ENCODE results near the gene PKNOX2. TPM values are rescaled to one million over a fixed set of nuclear protein-coding genes. Genes with fewer than 3 reads are reported as not detected.

PKNOX2 gene
- total and polyA plus RNA-seq, 10 donors, result 0.80 to 8.9 (median 3.5) TPM

- intact Hi-C loops (cut with DNase I; ENCODE audit: low total_unique reads), result no loop called here
- no peak overlapping the region for H3K27ac ChIP-seq
- 79 to 88% (median 86%) methylated on average over 6 of the region's 6 CpGs for WGBS, 5 donors
Measured at GRCh38 chr11:125369808-125370207, 205.3 kb downstream of the PKNOX2 start.

GRCh38 chr11:125370561-125371389 is 206.2 kb downstream of the PKNOX2 start:
- Histone ChIP-seq H3K27me3 (replicated peaks in 1 of 7) (peaks cover 0 to 43% (median 0%) of the 10 kb centered on the region in 7 donors), H3K27ac (no peak overlapping the region), H3K36me3 (no peaks in the 10 kb centered on the region), H3K4me1 (no peaks in the 10 kb centered on the region), H3K9me3 (no peaks in the 10 kb centered on the region), H3K4me3 (no peak overlapping the region)
- DNase-seq, result peak; percentile 56
- intact Hi-C loops (cut with DNase I; ENCODE audit: low total_unique reads), result no loop called here
- 46 to 58% (median 53%) methylated on average over 16 to 18 of the region's 18 CpGs for WGBS, 5 donors
- TF ChIP-seq CTCF (IDR thresholded peaks at IDR 0.05 in 8 of 11, conservative IDR thresholded peaks at IDR 0.05 in 3 of 11) (no peak), POLR2AphosphoS5 (IDR thresholded peaks at IDR 0.05) (no peak), POLR2A (IDR thresholded peaks at IDR 0.05) (no peak)

More at GRCh38 chr11:125369808-125370207, 205.3 kb downstream of the PKNOX2 start:
- Histone ChIP-seq H3K4me3 (no peak overlapping the region), H3K4me1 (no peaks in the 10 kb centered on the region), H3K27me3 (replicated peaks in 1 of 7) (peaks cover 0 to 42% (median 0%) of the 10 kb centered on the region in 7 donors), H3K9me3 (no peaks in the 10 kb centered on the region), H3K36me3 (no peaks in the 10 kb centered on the region)
- no peak for DNase-seq
- TF ChIP-seq POLR2A (IDR thresholded peaks at IDR 0.05) (no peak), POLR2AphosphoS5 (IDR thresholded peaks at IDR 0.05) (no peak), CTCF (IDR thresholded peaks at IDR 0.05 in 8 of 11, conservative IDR thresholded peaks at IDR 0.05 in 3 of 11) (no peak)

GRCh38 chr11:125371431-125371935 is 206.9 kb downstream of the PKNOX2 start:
- peaks cover 0 to 50% (median 0%) of the 10 kb centered on the region in 7 donors for H3K27me3 ChIP-seq (replicated peaks in 1 of 7)
- no peak overlapping the region for H3K27ac ChIP-seq
- peak; percentile 11 for DNase-seq
- H3K9me3 ChIP-seq, result no peaks in the 10 kb centered on the region
- H3K36me3 ChIP-seq, result no peaks in the 10 kb centered on the region
- intact Hi-C loops (cut with DNase I; ENCODE audit: low total_unique reads), result no loop called here
- H3K4me1 ChIP-seq, result no peaks in the 10 kb centered on the region
- TF ChIP-seq POLR2A (IDR thresholded peaks at IDR 0.05), result no peak
- H3K4me3 ChIP-seq, result no peak overlapping the region
- 30 to 49% (median 44%) methylated on average over 7 to 11 of the region's 11 CpGs for WGBS, 5 donors

- Histone ChIP-seq H3K27me3 (replicated peaks in 1 of 7) (peaks cover 0 to 53% (median 0%) of the 10 kb centered on the region in 7 donors), H3K27ac (no peak overlapping the region)
- intact Hi-C loops (cut with DNase I; ENCODE audit: low total_unique reads), result no loop called here
Measured at GRCh38 chr11:125372088-125372487, 207.5 kb downstream of the PKNOX2 start.

More at GRCh38 chr11:125372088-125372487, 207.5 kb downstream of the PKNOX2 start:
- TF ChIP-seq CTCF (IDR thresholded peaks at IDR 0.05 in 8 of 11, conservative IDR thresholded peaks at IDR 0.05 in 3 of 11) (no peak), POLR2AphosphoS5 (IDR thresholded peaks at IDR 0.05) (no peak), POLR2A (IDR thresholded peaks at IDR 0.05) (no peak)
- DNase-seq, result peak; percentile 40
- WGBS, 5 donors, result 76 to 82% (median 80%) methylated on average over 14 of the region's 14 CpGs
- H3K36me3 ChIP-seq, result no peaks in the 10 kb centered on the region
- no peaks in the 10 kb centered on the region for H3K4me1 ChIP-seq
- H3K9me3 ChIP-seq, result no peaks in the 10 kb centered on the region
- no peak overlapping the region for H3K4me3 ChIP-seq
